ENCODE results near the gene RNF112. TPM values are rescaled to one million over a fixed set of nuclear protein-coding genes. Genes with fewer than 3 reads are reported as not detected.
A peak's percentile ranks its signal among the peaks of the same experiment; 100 is the strongest.

The RNF112 gene
- total RNA-seq, 6 donors from 2014 or later, result 0.69 to 6.3 (median 2.1) TPM

- Histone ChIP-seq H3K36me3 (no peaks in the 10 kb centered on the region), H3K9me3 (no peaks in the 10 kb centered on the region), H3K27me3 (no peaks in the 10 kb centered on the region), H3K4me1 (peaks cover 0 to 2% (median under 1%) of the 10 kb centered on the region in 4 donors), H3K4me3 (no peak overlapping the region), H3K27ac (no peak overlapping the region)
- TF ChIP-seq POLR2AphosphoS5 (IDR thresholded peaks at IDR 0.05), result no peak
- DNase-seq, result peak in 1 of 2 donors; percentile 58
- no peak for ATAC-seq (ENCODE audit: low FRiP score in 2 of 2)
- 90 to 95% methylated on average over 11 to 18 of the region's 18 CpGs for WGBS, 2 donors
Observed at GRCh38 chr17:19415806-19416775, 5.1 kb downstream of the RNF112 start.

DNA sequence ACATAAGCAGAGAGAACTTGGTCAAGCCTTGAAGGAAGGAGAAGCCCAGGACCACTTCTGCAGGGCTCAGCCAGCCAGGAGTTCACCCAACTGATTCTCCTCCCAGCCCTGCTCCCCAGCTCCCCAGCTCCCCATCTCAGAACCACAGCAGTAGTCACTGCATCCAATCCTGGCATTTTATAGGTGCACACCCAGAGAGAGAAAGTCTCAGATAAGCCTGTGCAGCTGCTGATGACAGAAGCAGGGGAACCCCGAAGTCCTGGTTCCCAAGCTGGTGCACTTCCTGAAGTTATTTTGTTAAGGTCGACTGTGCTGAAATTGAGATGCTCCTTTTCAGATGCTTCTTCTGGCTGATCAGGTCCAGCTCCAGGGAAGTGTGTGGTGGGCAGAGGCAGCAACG is 6.6 kb downstream of the RNF112 start:
- no peak overlapping the region for H3K4me3 ChIP-seq
- no peaks in the 10 kb centered on the region for H3K4me1 ChIP-seq
- ATAC-seq (ENCODE audit: low FRiP score in 2 of 2) (no peak), DNase-seq (no peak)
- no peak for TF ChIP-seq POLR2AphosphoS5 (IDR thresholded peaks at IDR 0.05)
- no peak for TF ChIP-seq POLR2A (IDR thresholded peaks at IDR 0.05)
- no peak for TF ChIP-seq EP300 (IDR thresholded peaks at IDR 0.05)
- TF ChIP-seq, protein P1, sequence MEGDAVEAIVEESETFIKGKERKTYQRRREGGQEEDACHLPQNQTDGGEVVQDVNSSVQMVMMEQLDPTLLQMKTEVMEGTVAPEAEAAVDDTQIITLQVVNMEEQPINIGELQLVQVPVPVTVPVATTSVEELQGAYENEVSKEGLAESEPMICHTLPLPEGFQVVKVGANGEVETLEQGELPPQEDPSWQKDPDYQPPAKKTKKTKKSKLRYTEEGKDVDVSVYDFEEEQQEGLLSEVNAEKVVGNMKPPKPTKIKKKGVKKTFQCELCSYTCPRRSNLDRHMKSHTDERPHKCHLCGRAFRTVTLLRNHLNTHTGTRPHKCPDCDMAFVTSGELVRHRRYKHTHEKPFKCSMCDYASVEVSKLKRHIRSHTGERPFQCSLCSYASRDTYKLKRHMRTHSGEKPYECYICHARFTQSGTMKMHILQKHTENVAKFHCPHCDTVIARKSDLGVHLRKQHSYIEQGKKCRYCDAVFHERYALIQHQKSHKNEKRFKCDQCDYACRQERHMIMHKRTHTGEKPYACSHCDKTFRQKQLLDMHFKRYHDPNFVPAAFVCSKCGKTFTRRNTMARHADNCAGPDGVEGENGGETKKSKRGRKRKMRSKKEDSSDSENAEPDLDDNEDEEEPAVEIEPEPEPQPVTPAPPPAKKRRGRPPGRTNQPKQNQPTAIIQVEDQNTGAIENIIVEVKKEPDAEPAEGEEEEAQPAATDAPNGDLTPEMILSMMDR (IDR thresholded peaks at IDR 0.05), result no peak
- H3K9me3 ChIP-seq, result no peaks in the 10 kb centered on the region
- H3K27me3 ChIP-seq, result no peaks in the 10 kb centered on the region
- H3K27ac ChIP-seq, result no peak overlapping the region
- 53 to 82% methylated on average over 3 of the region's 3 CpGs for WGBS, 2 donors
- H3K36me3 ChIP-seq, result no peaks in the 10 kb centered on the region

GRCh38 chr17:19418251-19418992 is 7.4 kb downstream of the RNF112 start:
- 69 to 85% methylated on average over 6 to 7 of the region's 7 CpGs for WGBS, 2 donors
- no peak overlapping the region for H3K27ac ChIP-seq
- DNase-seq, result no peak
- H3K4me3 ChIP-seq, result no peak overlapping the region
- ATAC-seq (ENCODE audit: low FRiP score in 2 of 2), result peak in 1 of 2 donors; percentile 68
- TF ChIP-seq POLR2AphosphoS5 (IDR thresholded peaks at IDR 0.05) (no peak), EP300 (IDR thresholded peaks at IDR 0.05) (no peak)
- no peaks in the 10 kb centered on the region for H3K27me3 ChIP-seq
- H3K9me3 ChIP-seq, result no peaks in the 10 kb centered on the region
- H3K36me3 ChIP-seq, result no peaks in the 10 kb centered on the region
- no peaks in the 10 kb centered on the region for H3K4me1 ChIP-seq

DNA sequence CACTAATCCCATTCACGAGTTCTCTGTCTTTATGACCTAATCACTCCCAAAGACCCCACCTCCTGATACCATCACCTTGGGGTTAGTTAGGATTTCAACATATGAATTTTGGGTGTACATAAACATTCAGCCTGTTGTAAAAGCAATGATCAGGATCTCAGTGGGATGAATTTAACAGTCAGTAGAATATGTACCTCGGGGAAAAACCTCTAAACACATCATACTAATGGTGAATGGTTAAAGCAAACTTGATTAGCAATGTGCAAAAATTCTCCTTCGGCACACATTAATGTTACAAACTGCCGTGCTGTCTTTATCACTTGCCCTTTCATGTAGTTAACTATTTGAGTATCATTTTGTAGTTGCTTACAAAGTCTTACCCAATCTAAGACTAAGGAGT is 10.2 kb downstream of the RNF112 start:
- Histone ChIP-seq H3K4me1 (peaks cover 0 to 5% (median 2%) of the 10 kb centered on the region in 4 donors), H3K27me3 (no peaks in the 10 kb centered on the region), H3K36me3 (no peaks in the 10 kb centered on the region), H3K27ac (no peak overlapping the region), H3K4me3 (no peak overlapping the region), H3K9me3 (no peaks in the 10 kb centered on the region)
- TF ChIP-seq POLR2AphosphoS5 (IDR thresholded peaks at IDR 0.05) (no peak), EP300 (IDR thresholded peaks at IDR 0.05) (no peak), POLR2A (IDR thresholded peaks at IDR 0.05) (no peak)
- TF ChIP-seq, protein P1 (IDR thresholded peaks at IDR 0.05), result no peak
- no peak for DNase-seq
- 65 to 67% methylated on average over 4 of the region's 4 CpGs for WGBS, 2 donors
- no peak for ATAC-seq (ENCODE audit: low FRiP score in 2 of 2)

GRCh38 chr17:19421926-19422325 is 10.9 kb downstream of the RNF112 start:
- DNase-seq (no peak), ATAC-seq (ENCODE audit: low FRiP score in 2 of 2) (no peak)
- WGBS, 2 donors, result 81 to 85% methylated on average over 6 of the region's 6 CpGs
- no peaks in the 10 kb centered on the region for H3K9me3 ChIP-seq
- no peak overlapping the region for H3K4me3 ChIP-seq
- no peak for TF ChIP-seq EP300 (IDR thresholded peaks at IDR 0.05)
- no peak for TF ChIP-seq POLR2AphosphoS5 (IDR thresholded peaks at IDR 0.05)
- TF ChIP-seq POLR2A (IDR thresholded peaks at IDR 0.05), result no peak
- TF ChIP-seq, protein P1 (IDR thresholded peaks at IDR 0.05), result no peak
- H3K36me3 ChIP-seq, result no peaks in the 10 kb centered on the region
- H3K27ac ChIP-seq, result no peak overlapping the region
- H3K4me1 ChIP-seq, result peaks cover 0 to 5% (median 2%) of the 10 kb centered on the region in 4 donors
- H3K27me3 ChIP-seq, result no peaks in the 10 kb centered on the region

Data from upper lobe of left lung (tissue), 6 donors.